Fibroblast of lung (primary cell): Measurements from ENCODE around the gene SMARCD1. TPM values are rescaled to one million over a fixed set of nuclear protein-coding genes. Genes with fewer than 3 reads are reported as not detected.
A peak's percentile ranks its signal among the peaks of the same experiment; 100 is the strongest.

Experiments used
- DNase-seq, 2 donors: peaks; one replicate each; pipeline versions ENCODE4 v3.0.0 to v3.0.0-alpha.2; 2010; ENCODE audit warnings: low read depth in 2 of 2
- H2AFZ ChIP-seq: 2 replicates; pipeline ENCODE4 v1.5.1; 2012; ENCODE audit warnings: low read length, control low read depth, inconsistent platforms
- H3K27ac ChIP-seq: 2 replicates; pipeline ENCODE4 v1.5.1; 2011; ENCODE audit warnings: low read length, control low read depth; ENCODE audit not compliant: insufficient read depth
- H3K27me3 ChIP-seq: 2 replicates; pipeline ENCODE4 v1.5.1; 2011; ENCODE audit warnings: mild to moderate bottlenecking, low read length; ENCODE audit not compliant: control insufficient read depth, insufficient read depth
- H3K36me3 ChIP-seq: 2 replicates; pipeline ENCODE4 v1.5.1; 2011; ENCODE audit warnings: low read length; ENCODE audit not compliant: control insufficient read depth, insufficient read depth
- H3K4me1 ChIP-seq: 2 replicates; pipeline ENCODE4 v1.5.1; 2011; ENCODE audit warnings: low read length; ENCODE audit not compliant: control insufficient read depth, insufficient read depth; ENCODE audit errors: extremely low read depth
- H3K4me2 ChIP-seq: 2 replicates; pipeline ENCODE4 v1.5.1; 2011; ENCODE audit warnings: low read length, control low read depth; ENCODE audit not compliant: insufficient read depth; ENCODE audit errors: extremely low read depth
- H3K4me3 ChIP-seq, 4 experiments: fragments of 200-600 bp in 1 of 4; sonication (generic) in 1 of 4; replicated peaks in 1 of 4; 2 replicates each; pipeline ENCODE4 v1.5.1; 2011 to 2016; ENCODE audit warnings: low read length in 4 of 4, low read depth in 3 of 4, mild to moderate bottlenecking in 3 of 4, control low read depth in 2 of 4, inconsistent platforms in 1 of 4, mixed read lengths in 1 of 4; ENCODE audit not compliant: insufficient read depth in 1 of 4; ENCODE audit errors: control extremely low read depth in 1 of 4
- H3K79me2 ChIP-seq: 2 replicates; pipeline ENCODE4 v1.5.1; 2012; ENCODE audit warnings: mild to moderate bottlenecking, low read length, inconsistent platforms; ENCODE audit not compliant: control insufficient read depth, insufficient read depth
- H3K9ac ChIP-seq: 2 replicates; pipeline ENCODE4 v1.5.1; 2011; ENCODE audit warnings: mild to moderate bottlenecking, low read length, control low read depth; ENCODE audit not compliant: insufficient read depth
- H3K9me3 ChIP-seq: 2 replicates; pipeline ENCODE4 v1.5.1; 2012; ENCODE audit warnings: low read depth, low read length; ENCODE audit not compliant: control insufficient read depth, insufficient read depth
- H4K20me1 ChIP-seq: 2 replicates; pipeline ENCODE4 v1.5.1; 2011; ENCODE audit warnings: low read length; ENCODE audit not compliant: control insufficient read depth, insufficient read depth; ENCODE audit errors: extremely low read depth
- EZH2 ChIP-seq: IDR thresholded peaks from 2 replicates; pipeline ENCODE4 v1.5.1; 2012; ENCODE audit warnings: low read length, control low read depth, mild to moderate bottlenecking; ENCODE audit errors: missing control alignments
- polyA plus RNA-seq, 2 donors: library from polyadenylated mRNA; depleted of rRNA in 1 of 2; stranded (reverse) in 1 of 2; unstranded in 1 of 2; fragments of >200 nt; gene quantifications; 2 replicates each; pipeline ENCODE4 v1.2.1, GENCODE V29; 2011 to 2012; ENCODE audit warnings: missing spikeins in 1 of 2
- total RNA-seq: library from RNA; depleted of rRNA; stranded (reverse); fragments of >200 nt; gene quantifications from 2 replicates; pipeline ENCODE4 v1.2.1, GENCODE V29; 2014
- TF ChIP-seq, protein P1 (sequence below), 2 donors: IDR thresholded peaks in 1 of 2; conservative IDR thresholded peaks in 1 of 2; 1 replicate in 1 of 2; 2 replicates in 1 of 2; pipeline ENCODE4 v1.5.1; 2011 to 2012; ENCODE audit warnings: low read length in 2 of 2, control low read depth in 1 of 2, inconsistent platforms in 1 of 2, low read depth in 1 of 2, mild to moderate bottlenecking in 1 of 2

The SMARCD1 gene
- total and polyA plus RNA-seq, 2 donors (not counting 1 experiment from before 2014, with no cell fraction given) = 30.5 to 34.3 TPM

GRCh38 chr12:50127546-50127945 lies 42.4 kb downstream of the SMARCD1 start:
- H3K36me3 ChIP-seq = peaks cover 2% of the 10 kb centered on the region

GRCh38 chr12:50129290-50129689 lies 44.1 kb downstream of the SMARCD1 start:
- Histone ChIP-seq H3K27me3 (no peaks in the 10 kb centered on the region), H3K9me3 (no peaks in the 10 kb centered on the region), H3K27ac (no peak overlapping the region), H4K20me1 (no peaks in the 10 kb centered on the region), H3K36me3 (peaks cover 4% of the 10 kb centered on the region), H3K79me2 (no peaks in the 10 kb centered on the region), H3K4me1 (no peaks in the 10 kb centered on the region), H3K9ac (no peak overlapping the region), H2AFZ (no peak overlapping the region), H3K4me3 (no peak overlapping the region), H3K4me2 (no peak overlapping the region)
- no peak for DNase-seq
- TF ChIP-seq, protein P1, sequence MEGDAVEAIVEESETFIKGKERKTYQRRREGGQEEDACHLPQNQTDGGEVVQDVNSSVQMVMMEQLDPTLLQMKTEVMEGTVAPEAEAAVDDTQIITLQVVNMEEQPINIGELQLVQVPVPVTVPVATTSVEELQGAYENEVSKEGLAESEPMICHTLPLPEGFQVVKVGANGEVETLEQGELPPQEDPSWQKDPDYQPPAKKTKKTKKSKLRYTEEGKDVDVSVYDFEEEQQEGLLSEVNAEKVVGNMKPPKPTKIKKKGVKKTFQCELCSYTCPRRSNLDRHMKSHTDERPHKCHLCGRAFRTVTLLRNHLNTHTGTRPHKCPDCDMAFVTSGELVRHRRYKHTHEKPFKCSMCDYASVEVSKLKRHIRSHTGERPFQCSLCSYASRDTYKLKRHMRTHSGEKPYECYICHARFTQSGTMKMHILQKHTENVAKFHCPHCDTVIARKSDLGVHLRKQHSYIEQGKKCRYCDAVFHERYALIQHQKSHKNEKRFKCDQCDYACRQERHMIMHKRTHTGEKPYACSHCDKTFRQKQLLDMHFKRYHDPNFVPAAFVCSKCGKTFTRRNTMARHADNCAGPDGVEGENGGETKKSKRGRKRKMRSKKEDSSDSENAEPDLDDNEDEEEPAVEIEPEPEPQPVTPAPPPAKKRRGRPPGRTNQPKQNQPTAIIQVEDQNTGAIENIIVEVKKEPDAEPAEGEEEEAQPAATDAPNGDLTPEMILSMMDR (conservative IDR thresholded peaks at IDR 0.05 in 1 of 2, IDR thresholded peaks at IDR 0.05 in 1 of 2; ENCODE audit: low read depth in 1 of 2, low read length in 2 of 2) = no peak
- no peak for TF ChIP-seq EZH2

More at GRCh38 chr12:50127546-50127945, 42.4 kb downstream of the SMARCD1 start:
- Histone ChIP-seq H3K4me2 (no peak overlapping the region), H3K79me2 (no peaks in the 10 kb centered on the region), H4K20me1 (no peaks in the 10 kb centered on the region), H2AFZ (no peak overlapping the region), H3K27me3 (no peaks in the 10 kb centered on the region), H3K9me3 (no peaks in the 10 kb centered on the region), H3K9ac (no peak overlapping the region), H3K4me3 (no peak overlapping the region), H3K4me1 (no peaks in the 10 kb centered on the region), H3K27ac (no peak overlapping the region)
- DNase-seq = no peak
- TF ChIP-seq, protein P1 (conservative IDR thresholded peaks at IDR 0.05 in 1 of 2, IDR thresholded peaks at IDR 0.05 in 1 of 2; ENCODE audit: low read depth in 1 of 2, low read length in 2 of 2) = no peak
- no peak for TF ChIP-seq EZH2

GRCh38 chr12:50132505-50133135 lies 47.5 kb downstream of the SMARCD1 start:
- DNase-seq = peak in 1 of 2 donors; percentile 17
- no peaks in the 10 kb centered on the region for H3K9me3 ChIP-seq
- H3K9ac ChIP-seq = no peak overlapping the region
- TF ChIP-seq, protein P1 (conservative IDR thresholded peaks at IDR 0.05 in 1 of 2, IDR thresholded peaks at IDR 0.05 in 1 of 2; ENCODE audit: low read depth in 1 of 2, low read length in 2 of 2) = peak in 1 of 2 donors; percentile 51
- no peak for TF ChIP-seq EZH2
- H3K4me3 ChIP-seq = no peak overlapping the region
- H3K4me2 ChIP-seq = no peak overlapping the region
- no peaks in the 10 kb centered on the region for H4K20me1 ChIP-seq
- H3K4me1 ChIP-seq = peaks cover 2% of the 10 kb centered on the region
- H3K27ac ChIP-seq = no peak overlapping the region
- no peaks in the 10 kb centered on the region for H3K79me2 ChIP-seq
- no peak overlapping the region for H2AFZ ChIP-seq
- no peaks in the 10 kb centered on the region for H3K27me3 ChIP-seq
- peaks cover 6% of the 10 kb centered on the region for H3K36me3 ChIP-seq
